SK-MEL-5 (cell line): ENCODE measurements around the gene FNIP2. TPM values are rescaled to one million over a fixed set of nuclear protein-coding genes. Genes with fewer than 3 reads are reported as not detected.
"Not testable (repeated sequence)": the region's sequence is repeated elsewhere in the genome, so short reads cannot be mapped to it uniquely, and the experiment has no call there.

ENCODE experiments used
- DNase-seq: peaks from one replicate; pipeline ENCODE4 v3.0.0-alpha.2; 2016; ENCODE audit warnings: low read depth, low spot score
- in situ Hi-C: cut with HindIII; loops from 2 replicates; pipeline ENCODE4 v1.10.0; 2016; ENCODE audit warnings: low sequenced_read_pairs, high pct_unique_total_duplicates, low pct_unique_long_range_greater_than_20kb
- polyA plus RNA-seq, 2 experiments: library from polyadenylated mRNA; depleted of rRNA; stranded (reverse); fragments of >200 nt; gene quantifications; 2 replicates each; pipeline ENCODE4 v1.2.3, GENCODE V29; 2015
- total RNA-seq: library from RNA; depleted of rRNA; stranded (reverse); fragments of >200 nt; shearing (Covaris generic); gene quantifications from 2 replicates; pipeline ENCODE4 v1.2.3, GENCODE V29; 2014; rRNA removed

Gene FNIP2
- 39.7 and 42.9 TPM in 2 replicates for total RNA-seq
- 13.5 and 21.3 TPM in 2 replicates for polyA plus RNA-seq (2015; cell fraction: cytosol; rRNA removed)
- 15.8 and 19.6 TPM in 2 replicates for polyA plus RNA-seq (2015; cell fraction: nucleus; rRNA removed)

DNA sequence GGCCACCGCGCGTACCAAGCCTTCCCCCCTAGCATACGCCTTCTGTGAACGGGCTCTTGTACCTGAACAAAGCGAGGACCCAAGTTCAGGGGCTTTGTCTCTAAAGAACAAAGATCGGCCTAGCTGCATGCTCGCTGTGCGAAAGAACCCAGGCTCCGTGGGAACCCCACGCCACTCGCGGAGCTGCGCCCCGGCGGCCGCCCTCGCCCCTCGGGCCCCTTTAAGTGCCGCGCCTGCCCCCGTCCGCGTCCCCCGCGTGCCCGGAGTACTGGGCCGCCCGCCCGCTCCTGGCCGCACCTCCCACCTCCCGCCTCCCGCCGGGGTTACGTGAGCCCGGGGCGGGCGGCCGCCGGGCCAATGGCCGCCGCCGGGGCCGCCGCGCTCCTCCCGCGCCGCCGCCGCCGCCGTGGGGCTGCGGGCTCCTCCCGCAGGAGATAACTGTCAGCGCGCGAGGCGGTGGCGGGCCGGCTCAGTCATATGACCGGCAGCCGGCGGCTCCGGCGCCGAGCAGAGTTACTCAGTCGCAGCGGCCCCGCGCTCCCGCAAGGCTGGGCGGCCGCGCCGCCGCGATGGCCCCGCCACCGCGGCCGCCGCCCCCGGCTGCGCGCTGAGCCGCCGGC lies at the start of gene FNIP2:
FNIP2 (plus strand) TSS at position 472 of the 620 bp plus-strand sequence. CDS start 187 bp downstream, outside the sequence.
- in situ Hi-C loops, result no loop called here

DNA sequence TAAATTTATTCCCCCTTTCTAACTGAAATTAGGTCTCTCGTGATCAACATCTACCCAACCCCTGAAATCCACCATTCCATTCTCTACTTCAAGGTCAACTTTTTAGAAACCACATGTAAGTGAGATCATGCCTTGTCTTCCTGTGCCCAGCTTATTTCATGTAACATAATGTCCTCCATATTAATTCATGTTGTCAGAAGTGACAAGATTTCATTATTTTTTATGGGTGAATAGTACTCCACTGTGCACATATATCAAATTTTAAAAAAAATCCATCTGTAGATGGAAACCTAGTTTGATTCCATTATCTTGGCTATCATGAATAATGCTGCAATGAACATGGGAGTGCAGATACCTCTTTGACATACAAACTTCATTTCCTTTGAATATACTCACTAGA lies 47.1 kb upstream of the FNIP2 start:
- no peak for DNase-seq
- in situ Hi-C loops, result no loop called here

More for the DNA sequence above, at the start of gene FNIP2:
- DNase-seq, result peak; percentile 57

- in situ Hi-C loops, result no loop called here
- DNase-seq, result peak; percentile 30
These were observed 46.4 kb upstream of the FNIP2 start for GRCh38 chr4:158722291-158722916.

DNA sequence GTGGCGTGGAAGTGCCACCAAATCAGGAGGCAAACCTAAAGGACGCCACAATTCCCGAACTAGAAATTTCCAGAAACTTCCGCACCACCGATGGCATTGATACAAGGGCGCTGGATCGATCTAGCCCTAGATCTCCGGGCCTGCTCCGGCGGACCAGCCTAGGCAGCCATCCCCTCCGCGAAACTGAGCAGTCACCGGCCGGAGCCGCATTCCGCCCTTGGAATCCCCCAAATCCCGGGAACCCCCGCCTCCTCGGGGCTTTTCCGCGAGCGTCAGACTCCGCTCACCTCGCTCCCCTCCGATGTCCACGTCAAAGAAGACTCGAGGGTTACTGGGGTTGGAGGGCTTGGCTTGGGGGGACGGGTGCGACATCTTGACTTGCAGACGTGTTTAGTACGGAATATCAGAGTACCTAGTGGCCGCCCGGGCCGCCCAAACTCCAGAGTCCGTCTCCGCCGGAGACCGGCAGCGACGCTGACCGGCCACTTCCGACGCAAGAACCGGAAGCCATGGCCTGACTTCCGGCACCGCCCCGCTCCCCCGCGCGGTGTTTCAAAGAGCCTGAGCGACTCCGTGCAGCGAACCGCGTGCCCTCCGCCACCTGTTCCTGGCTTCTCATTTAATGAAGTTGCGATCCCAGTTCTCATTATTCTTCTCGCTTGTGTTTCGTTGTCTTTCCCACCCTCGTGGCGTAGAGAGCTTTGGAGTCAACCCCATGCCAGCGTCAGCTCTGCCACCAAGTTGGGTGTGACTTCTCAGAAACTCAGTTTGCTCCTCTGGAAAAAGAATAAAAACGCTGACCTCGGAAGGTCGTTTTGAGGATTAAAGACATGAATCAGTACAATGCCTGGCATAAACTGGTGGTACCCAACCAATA lies 45.7 kb upstream of the FNIP2 start, which contains the start of gene PPID:
PPID (minus strand) TSS at position 480 of the 877 bp plus-strand sequence; CDS start at position 372, 108 bp downstream.
- in situ Hi-C loops, result no loop called here
- peak; percentile 71 for DNase-seq

GRCh38 chr4:158724637-158725036 lies 44.2 kb upstream of the FNIP2 start:
- in situ Hi-C loops, result no loop called here
- no peak for DNase-seq

- in situ Hi-C loops, result no loop called here
- no peak for DNase-seq
These were observed 42.2 kb upstream of the FNIP2 start for GRCh38 chr4:158726633-158727032.

DNA sequence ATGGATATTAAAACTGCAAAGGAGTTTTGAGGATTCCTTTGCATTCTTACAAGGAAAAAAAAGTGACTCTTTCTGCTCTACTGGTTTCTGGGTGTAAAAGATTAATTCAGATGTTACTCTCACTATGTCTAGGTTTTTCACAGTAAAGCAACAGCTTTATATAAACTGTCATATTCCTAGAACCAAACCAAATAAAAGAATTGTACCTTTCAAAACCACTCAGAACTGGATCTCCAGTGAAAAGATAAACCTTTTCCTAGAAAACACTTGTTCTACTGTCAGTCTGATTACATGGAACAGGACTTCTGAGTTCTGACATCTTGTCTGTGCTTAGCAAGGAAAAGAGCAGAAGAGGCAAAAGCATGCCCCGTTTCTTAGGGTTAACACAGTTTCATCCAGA lies 40.6 kb upstream of the FNIP2 start:
- DNase-seq, result no peak
- in situ Hi-C loops, result no loop called here

GRCh38 chr4:158729716-158730559 lies 38.9 kb upstream of the FNIP2 start:
- in situ Hi-C loops, result no loop called here
- peak; percentile 74 for DNase-seq

GRCh38 chr4:158738866-158739265 lies 30.0 kb upstream of the FNIP2 start:
- no peak for DNase-seq
- in situ Hi-C loops, result no loop called here

GRCh38 chr4:158739600-158739999 lies 29.2 kb upstream of the FNIP2 start:
- in situ Hi-C loops, result no loop called here
- DNase-seq, result no peak

GRCh38 chr4:158741326-158742021 lies 27.4 kb upstream of the FNIP2 start:
- in situ Hi-C loops, result no loop called here
- DNase-seq, result no peak

DNA sequence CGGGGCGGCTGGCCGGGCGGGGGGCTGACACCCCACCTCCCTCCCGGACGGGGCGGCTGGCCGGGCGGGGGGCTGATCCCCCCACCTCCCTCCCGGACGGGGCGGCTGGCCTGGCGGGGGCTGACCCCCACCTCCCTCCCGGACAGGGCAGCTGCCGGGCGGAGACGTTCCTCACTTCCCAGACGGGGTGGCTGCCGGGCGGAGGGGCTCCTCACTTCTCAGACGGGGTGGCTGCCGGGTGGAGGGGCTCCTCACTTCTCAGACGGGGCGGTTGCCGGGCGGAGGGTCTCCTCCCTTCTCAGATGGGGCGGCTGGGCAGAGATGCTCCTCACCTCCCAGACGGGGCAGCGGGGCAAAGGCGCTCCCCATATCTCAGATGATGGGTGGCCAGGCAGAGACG lies 22.3 kb upstream of the FNIP2 start:
- DNase-seq, in situ Hi-C loops: not testable (repeated sequence)

DNA sequence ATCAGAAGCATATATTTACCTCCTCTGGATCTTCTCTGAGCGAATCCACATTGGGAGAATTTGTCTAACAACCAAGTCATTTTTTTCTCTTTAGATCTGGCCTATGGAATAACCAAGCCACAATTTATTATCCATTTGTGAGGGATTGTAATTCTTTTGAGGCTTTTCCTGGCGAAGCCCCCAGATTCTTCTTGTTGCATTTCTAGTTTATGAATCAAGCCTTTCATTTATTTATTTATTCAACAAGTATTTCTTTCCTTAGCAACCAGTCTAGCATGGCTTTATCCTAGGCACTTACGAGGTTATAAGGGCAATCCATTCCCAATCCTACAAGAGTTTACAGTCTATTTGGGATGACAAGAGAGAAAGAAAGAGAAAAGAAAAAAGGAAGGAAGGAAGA lies 18.4 kb upstream of the FNIP2 start:
- in situ Hi-C loops, result no loop called here
- no peak for DNase-seq

- no peak for DNase-seq
- in situ Hi-C loops, result no loop called here
These were observed 14.2 kb upstream of the FNIP2 start for GRCh38 chr4:158754385-158755180.

DNA sequence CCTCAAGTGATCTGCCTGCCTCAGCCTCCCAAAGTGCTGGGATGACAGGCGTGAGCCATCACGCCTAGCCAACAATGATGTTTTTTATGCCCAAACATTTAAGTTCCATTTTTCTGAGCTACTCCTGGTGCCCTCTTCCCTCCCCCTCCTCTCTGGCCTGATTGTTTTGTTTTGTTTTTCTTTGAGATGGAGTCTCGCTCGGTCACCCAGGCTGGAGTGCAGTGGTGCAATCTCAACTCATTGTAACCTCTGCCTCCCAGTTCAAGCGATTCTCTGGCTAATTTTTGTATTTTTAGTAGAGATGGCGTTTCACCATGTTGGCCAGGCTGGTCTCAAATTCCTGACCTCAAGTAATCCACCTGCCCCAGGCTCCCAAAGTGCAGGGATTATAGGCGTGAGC lies 13.0 kb upstream of the FNIP2 start:
- DNase-seq, in situ Hi-C loops: not testable (repeated sequence)

DNA sequence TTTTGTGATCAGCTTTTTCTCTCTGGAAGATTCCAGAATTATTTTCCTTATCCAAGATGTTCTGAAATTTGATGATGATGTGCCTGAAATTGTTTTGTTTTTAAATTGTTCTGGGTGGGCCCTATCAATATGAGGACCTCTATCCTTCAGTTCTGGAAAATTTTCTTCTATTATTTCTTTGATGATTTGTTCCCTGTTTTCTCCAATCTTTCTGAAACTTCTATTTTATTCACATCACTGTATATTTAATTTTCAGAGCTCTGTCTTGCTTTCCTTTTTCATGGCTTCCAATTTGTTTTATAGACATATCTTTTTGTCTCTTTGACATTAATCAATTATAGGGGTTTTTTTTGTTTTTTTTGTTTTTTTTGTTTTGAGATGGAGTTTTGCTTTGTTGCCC lies 12.2 kb upstream of the FNIP2 start:
- DNase-seq, result no peak
- in situ Hi-C loops, result no loop called here
